ENCODE results near the gene KRTAP4-1.
"Not testable (repeated sequence)": the region's sequence is repeated elsewhere in the genome, so short reads cannot be mapped to it uniquely, and the experiment has no call there.

The KRTAP4-1 gene

GRCh38 chr17:41148971-41149651, 35.6 kb downstream of the KRTAP4-1 start:
- ATAC-seq, H3K4me3 Mint-ChIP-seq, H3K4me1 Mint-ChIP-seq, H3K9me3 Mint-ChIP-seq, H3K27me3 Mint-ChIP-seq, H3K27ac Mint-ChIP-seq, H3K36me3 Mint-ChIP-seq: not testable (repeated sequence)

- H3K4me1 Mint-ChIP-seq = no peaks in the 10 kb centered on the region
- no peak overlapping the region for H3K4me3 Mint-ChIP-seq
- peaks cover 16% of the 10 kb centered on the region for H3K9me3 Mint-ChIP-seq
- no peak for ATAC-seq
- H3K27me3 Mint-ChIP-seq = peaks cover 2% of the 10 kb centered on the region
- H3K36me3 Mint-ChIP-seq = peaks cover 9% of the 10 kb centered on the region
- no peak overlapping the region for H3K27ac Mint-ChIP-seq
Observed at GRCh38 chr17:41147531-41148204, 37.0 kb downstream of the KRTAP4-1 start.

GRCh38 chr17:41145261-41145660, 39.5 kb downstream of the KRTAP4-1 start:
- Mint-ChIP-seq H3K9me3 (peaks cover 22% of the 10 kb centered on the region), H3K27ac (no peak overlapping the region), H3K36me3 (peaks cover 10% of the 10 kb centered on the region), H3K4me3 (no peak overlapping the region), H3K27me3 (peaks cover 6% of the 10 kb centered on the region), H3K4me1 (no peaks in the 10 kb centered on the region)
- ATAC-seq = no peak

DNA sequence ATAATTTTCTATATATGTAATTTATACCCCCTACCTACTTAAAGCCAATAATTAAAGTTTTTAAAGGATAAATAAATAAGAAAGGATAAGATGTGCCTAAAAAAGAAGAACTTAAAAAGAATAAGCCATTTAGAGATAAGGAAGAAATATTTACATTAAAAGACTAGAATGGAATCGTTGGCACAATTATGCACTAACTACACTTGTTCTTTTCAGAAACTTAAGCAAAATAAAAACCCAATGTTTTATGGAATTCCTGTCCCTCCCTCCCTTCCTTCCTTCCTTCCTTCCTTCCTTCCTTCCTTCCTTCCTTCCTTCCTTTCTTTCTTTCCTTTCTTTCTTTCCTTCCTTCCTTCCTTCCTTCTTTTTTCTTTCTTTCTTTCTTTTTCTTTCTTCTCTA, 39.9 kb downstream of the KRTAP4-1 start:
- H3K36me3 Mint-ChIP-seq = peaks cover 11% of the 10 kb centered on the region
- H3K4me3 Mint-ChIP-seq = no peak overlapping the region
- no peak for ATAC-seq
- no peak overlapping the region for H3K27ac Mint-ChIP-seq
- peaks cover 23% of the 10 kb centered on the region for H3K9me3 Mint-ChIP-seq
- H3K27me3 Mint-ChIP-seq = peaks cover 10% of the 10 kb centered on the region
- no peaks in the 10 kb centered on the region for H3K4me1 Mint-ChIP-seq

GRCh38 chr17:41141361-41141760, 43.4 kb downstream of the KRTAP4-1 start:
- ATAC-seq = no peak
- H3K9me3 Mint-ChIP-seq = peaks cover 32% of the 10 kb centered on the region
- no peak overlapping the region for H3K27ac Mint-ChIP-seq
- no peaks in the 10 kb centered on the region for H3K4me1 Mint-ChIP-seq
- H3K27me3 Mint-ChIP-seq = peaks cover 25% of the 10 kb centered on the region
- no peak overlapping the region for H3K4me3 Mint-ChIP-seq
- H3K36me3 Mint-ChIP-seq = peaks cover 22% of the 10 kb centered on the region

DNA sequence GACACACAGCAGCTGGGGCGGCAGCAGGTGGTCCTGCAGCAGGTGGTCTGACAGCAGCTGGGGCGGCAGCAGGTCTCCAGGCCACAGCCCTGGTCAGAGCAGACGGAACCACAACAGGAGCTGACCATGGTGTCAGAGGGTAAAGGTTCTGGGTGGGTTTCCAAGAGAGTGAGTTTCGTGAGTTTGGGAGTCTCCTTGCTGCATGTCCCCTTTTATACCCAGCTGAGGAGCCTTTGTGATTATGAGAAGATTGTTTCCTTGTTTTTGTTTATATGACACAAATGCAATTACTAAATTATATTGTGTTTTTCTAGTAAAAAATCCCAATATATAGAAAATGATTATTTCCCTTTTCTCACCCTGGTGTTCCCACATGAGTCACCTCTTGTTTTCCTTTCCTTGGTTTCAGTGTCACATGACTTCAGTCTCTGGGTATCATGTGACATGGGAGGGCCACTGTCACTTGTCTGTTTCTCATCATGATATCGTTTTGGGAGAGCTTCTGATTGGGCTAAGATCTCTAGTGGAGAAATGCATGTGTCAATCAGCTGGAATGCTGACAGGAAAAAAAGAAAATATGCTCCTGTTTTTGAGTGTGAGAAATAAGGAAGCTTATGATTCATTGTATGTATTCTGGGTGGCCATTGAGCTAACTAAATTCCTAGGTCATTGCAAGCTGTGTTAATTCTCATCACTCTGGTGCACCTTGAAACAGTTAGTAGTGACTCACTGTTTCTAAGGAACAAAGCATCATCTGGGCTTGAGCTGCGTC, 44.2 kb downstream of the KRTAP4-1 start, which contains the start of gene KRTAP4-6:
Gene KRTAP4-6 (minus strand): TSS at position 185 of the 772 bp plus-strand sequence. CDS start 57 bp downstream, at position 128.
- Mint-ChIP-seq H3K36me3 (peaks cover 22% of the 10 kb centered on the region), H3K4me3 (no peak within 1 kb of the TSS), H3K4me1 (no peaks in the 10 kb centered on the region), H3K9me3 (peaks cover 33% of the 10 kb centered on the region), H3K27me3 (peaks cover 25% of the 10 kb centered on the region), H3K27ac (no peak within 1 kb of the TSS)
- no peak for ATAC-seq

DNA sequence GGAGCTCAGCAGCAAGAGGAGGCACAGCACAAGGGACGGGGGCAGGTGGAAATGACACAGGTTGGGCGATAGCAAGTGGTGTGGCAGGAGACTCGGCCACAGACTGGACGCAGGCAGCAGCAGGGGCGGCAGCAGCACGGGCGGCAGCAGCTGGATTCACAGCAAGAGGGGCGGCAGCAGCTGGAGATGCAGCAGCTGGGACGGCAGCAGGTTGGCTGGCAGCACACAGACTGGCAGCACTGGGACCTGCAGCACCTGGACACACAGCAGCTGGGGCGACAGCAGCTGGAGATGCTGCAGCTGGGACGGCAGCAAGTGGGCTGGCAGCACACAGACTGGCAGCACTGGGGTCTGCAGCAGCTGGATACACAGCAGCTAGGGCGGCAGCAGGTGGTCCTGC, 44.8 kb downstream of the KRTAP4-1 start:
- not testable (repeated sequence) for H3K27ac Mint-ChIP-seq, H3K4me3 Mint-ChIP-seq, H3K4me1 Mint-ChIP-seq, ATAC-seq
- peaks cover 33% of the 10 kb centered on the region for H3K9me3 Mint-ChIP-seq
- peaks cover 25% of the 10 kb centered on the region for H3K27me3 Mint-ChIP-seq
- H3K36me3 Mint-ChIP-seq = peaks cover 22% of the 10 kb centered on the region
